ENCODE measurements around the gene NTHL1. TPM values are rescaled to one million over a fixed set of nuclear protein-coding genes. Genes with fewer than 3 reads are reported as not detected.

The NTHL1 gene
- total RNA-seq, 1 donor from 2014 or later = 25.6 TPM

DNA sequence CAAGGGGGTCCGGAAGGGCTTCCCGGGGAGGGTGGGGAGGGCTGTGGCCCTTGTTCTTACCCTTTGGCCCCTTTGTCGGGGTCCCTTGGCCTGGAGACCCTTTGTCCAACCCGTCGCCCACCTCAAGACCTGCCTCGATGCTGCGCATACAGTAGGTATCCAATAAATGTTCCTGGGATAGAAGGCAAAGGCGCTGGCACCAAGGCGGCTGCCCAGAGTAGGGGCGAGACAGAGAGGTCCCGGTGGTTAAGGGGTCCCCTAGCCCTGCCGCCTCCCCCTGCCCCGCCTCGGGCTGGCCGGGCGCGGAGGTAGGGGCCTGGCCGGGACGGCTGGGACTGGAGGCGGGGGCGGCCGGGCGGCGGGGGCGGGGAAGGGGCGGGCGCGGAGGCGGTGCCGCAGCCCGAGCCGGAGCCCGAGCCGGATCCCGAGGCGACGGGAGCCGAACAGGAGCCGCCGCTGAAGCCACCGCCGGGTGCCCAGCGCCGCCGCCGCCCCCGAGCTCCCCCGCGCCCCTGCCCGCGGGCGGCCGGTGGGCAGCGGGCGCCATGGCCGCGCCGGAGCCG lies 21.1 kb downstream of the NTHL1 start, which contains the start of gene NHERF2:
NHERF2 (plus strand) TSS at position 442 of the 563 bp plus-strand sequence; CDS start at position 546, 104 bp downstream.
- H3K36me3 Mint-ChIP-seq (ENCODE audit: low read depth, unreplicated experiment) = no peaks in the 10 kb centered on the region
- no peak within 1 kb of the TSS for H3K27ac Mint-ChIP-seq (ENCODE audit: unreplicated experiment)
- H3K4me3 Mint-ChIP-seq (ENCODE audit: unreplicated experiment) = peak within 1 kb of the TSS; percentile 92
- H3K9me3 Mint-ChIP-seq (ENCODE audit: unreplicated experiment) = no peaks in the 10 kb centered on the region
- TF ChIP-seq, protein P1, sequence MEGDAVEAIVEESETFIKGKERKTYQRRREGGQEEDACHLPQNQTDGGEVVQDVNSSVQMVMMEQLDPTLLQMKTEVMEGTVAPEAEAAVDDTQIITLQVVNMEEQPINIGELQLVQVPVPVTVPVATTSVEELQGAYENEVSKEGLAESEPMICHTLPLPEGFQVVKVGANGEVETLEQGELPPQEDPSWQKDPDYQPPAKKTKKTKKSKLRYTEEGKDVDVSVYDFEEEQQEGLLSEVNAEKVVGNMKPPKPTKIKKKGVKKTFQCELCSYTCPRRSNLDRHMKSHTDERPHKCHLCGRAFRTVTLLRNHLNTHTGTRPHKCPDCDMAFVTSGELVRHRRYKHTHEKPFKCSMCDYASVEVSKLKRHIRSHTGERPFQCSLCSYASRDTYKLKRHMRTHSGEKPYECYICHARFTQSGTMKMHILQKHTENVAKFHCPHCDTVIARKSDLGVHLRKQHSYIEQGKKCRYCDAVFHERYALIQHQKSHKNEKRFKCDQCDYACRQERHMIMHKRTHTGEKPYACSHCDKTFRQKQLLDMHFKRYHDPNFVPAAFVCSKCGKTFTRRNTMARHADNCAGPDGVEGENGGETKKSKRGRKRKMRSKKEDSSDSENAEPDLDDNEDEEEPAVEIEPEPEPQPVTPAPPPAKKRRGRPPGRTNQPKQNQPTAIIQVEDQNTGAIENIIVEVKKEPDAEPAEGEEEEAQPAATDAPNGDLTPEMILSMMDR (IDR thresholded peaks at IDR 0.05; ENCODE audit: unreplicated experiment) = no peak
- peaks cover 10% of the 10 kb centered on the region for H3K4me1 Mint-ChIP-seq (ENCODE audit: unreplicated experiment)
- H3K27me3 Mint-ChIP-seq (ENCODE audit: unreplicated experiment) = peaks cover 17% of the 10 kb centered on the region
- DNase-seq (ENCODE audit: low spot score) = no peak

DNA sequence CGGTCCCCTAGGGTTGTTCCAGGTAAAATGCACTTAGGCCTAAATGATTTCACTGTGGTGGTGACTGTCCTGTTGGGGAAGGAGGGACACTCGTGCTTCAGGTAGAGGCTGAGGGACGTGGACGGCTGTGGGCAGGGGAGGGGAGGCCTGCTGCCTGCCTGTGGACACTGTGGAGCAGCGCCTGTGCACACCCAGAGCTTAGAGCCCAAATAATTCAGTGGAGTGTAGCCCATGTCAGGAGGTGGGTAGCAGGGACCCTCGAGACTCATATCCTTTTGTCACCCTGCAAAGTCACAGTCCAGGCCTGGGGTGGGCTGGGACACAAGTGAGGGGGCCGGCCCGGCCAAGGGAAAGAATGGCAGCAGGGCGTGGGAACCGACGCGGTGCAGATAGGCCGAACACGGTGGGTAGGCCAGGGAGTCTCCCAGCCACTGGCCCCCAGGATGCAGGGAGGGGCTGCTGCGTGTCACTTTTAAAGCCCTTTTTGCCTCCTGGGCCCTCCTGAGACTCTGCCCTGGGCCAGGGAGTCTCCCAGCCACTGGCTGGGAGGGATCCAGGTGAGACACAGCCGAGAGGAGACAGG lies 21.7 kb downstream of the NTHL1 start:
- no peaks in the 10 kb centered on the region for H3K9me3 Mint-ChIP-seq (ENCODE audit: unreplicated experiment)
- peak overlapping the region; percentile 47 for H3K4me3 Mint-ChIP-seq (ENCODE audit: unreplicated experiment)
- DNase-seq (ENCODE audit: low spot score) = no peak
- no peaks in the 10 kb centered on the region for H3K36me3 Mint-ChIP-seq (ENCODE audit: low read depth, unreplicated experiment)
- TF ChIP-seq, protein P1 (IDR thresholded peaks at IDR 0.05; ENCODE audit: unreplicated experiment) = no peak
- no peak overlapping the region for H3K27ac Mint-ChIP-seq (ENCODE audit: unreplicated experiment)
- peaks cover 18% of the 10 kb centered on the region for H3K27me3 Mint-ChIP-seq (ENCODE audit: unreplicated experiment)
- H3K4me1 Mint-ChIP-seq (ENCODE audit: unreplicated experiment) = peaks cover 8% of the 10 kb centered on the region

DNA sequence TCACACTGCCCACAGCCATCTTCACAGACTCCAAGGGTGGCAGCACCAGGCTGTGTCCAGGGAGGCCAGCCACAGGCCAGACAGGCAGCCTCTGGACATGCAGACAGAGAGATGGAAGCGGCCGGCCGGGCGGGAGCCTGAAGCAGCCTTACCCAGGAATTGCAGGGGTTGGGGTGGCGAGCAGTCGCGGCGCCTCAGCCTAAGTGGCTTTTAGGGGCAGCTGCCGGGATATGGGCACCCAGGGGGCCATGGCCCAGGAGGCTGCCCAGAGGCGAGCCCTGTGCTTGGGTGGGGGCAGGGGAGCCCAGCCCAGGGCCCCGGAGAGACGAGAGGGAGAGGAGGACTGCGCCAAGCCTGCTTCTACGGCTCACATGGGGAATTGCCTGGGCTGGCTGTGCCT lies 22.4 kb downstream of the NTHL1 start:
- no peak overlapping the region for H3K4me3 Mint-ChIP-seq (ENCODE audit: unreplicated experiment)
- no peak overlapping the region for H3K27ac Mint-ChIP-seq (ENCODE audit: unreplicated experiment)
- TF ChIP-seq, protein P1 (IDR thresholded peaks at IDR 0.05; ENCODE audit: unreplicated experiment) = no peak
- H3K4me1 Mint-ChIP-seq (ENCODE audit: unreplicated experiment) = peaks cover 8% of the 10 kb centered on the region
- no peak for DNase-seq (ENCODE audit: low spot score)
- peaks cover 23% of the 10 kb centered on the region for H3K27me3 Mint-ChIP-seq (ENCODE audit: unreplicated experiment)
- no peaks in the 10 kb centered on the region for H3K36me3 Mint-ChIP-seq (ENCODE audit: low read depth, unreplicated experiment)
- no peaks in the 10 kb centered on the region for H3K9me3 Mint-ChIP-seq (ENCODE audit: unreplicated experiment)

DNA sequence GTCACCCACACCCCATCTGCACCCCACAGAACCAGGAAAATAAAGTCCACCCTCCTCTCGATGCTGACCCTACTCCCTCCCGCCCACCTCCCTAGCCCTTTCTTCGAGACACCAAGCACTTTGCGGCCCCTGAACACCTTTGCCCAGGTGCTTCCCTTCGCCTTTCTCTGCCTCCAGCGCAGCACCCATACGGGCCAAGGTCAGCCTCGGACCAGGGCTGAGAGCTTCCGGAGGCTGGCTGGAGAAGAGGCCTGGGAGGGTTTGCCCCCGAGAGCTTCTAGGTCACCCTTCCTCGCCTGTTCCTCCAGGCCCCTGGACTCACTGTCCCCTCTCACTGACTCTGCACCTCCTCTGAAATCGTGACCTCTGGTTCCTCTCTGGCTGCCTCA lies 23.6 kb downstream of the NTHL1 start:
- Mint-ChIP-seq H3K4me1 (ENCODE audit: unreplicated experiment) (peaks cover 8% of the 10 kb centered on the region), H3K27me3 (ENCODE audit: unreplicated experiment) (peaks cover 23% of the 10 kb centered on the region), H3K36me3 (ENCODE audit: low read depth, unreplicated experiment) (no peaks in the 10 kb centered on the region), H3K4me3 (ENCODE audit: unreplicated experiment) (peak overlapping the region; percentile 12), H3K9me3 (ENCODE audit: unreplicated experiment) (no peaks in the 10 kb centered on the region), H3K27ac (ENCODE audit: unreplicated experiment) (no peak overlapping the region)
- no peak for DNase-seq (ENCODE audit: low spot score)
- TF ChIP-seq, protein P1 (IDR thresholded peaks at IDR 0.05; ENCODE audit: unreplicated experiment) = no peak
